Kidney epithelial cell (primary cell): ENCODE measurements around the gene TMEM87B. TPM values are rescaled to one million over a fixed set of nuclear protein-coding genes. Genes with fewer than 3 reads are reported as not detected.

Experiments
- DNase-seq: peaks from one replicate; pipeline ENCODE4 v3.0.0-alpha.2; 2010; ENCODE audit warnings: low read depth
- H3K27me3 ChIP-seq: 2 replicates; pipeline ENCODE4 v1.6.0; 2011; ENCODE audit warnings: low read length; ENCODE audit not compliant: control insufficient read depth, insufficient read depth
- H3K36me3 ChIP-seq: 2 replicates; pipeline ENCODE4 v1.5.1; 2011; ENCODE audit warnings: low read length; ENCODE audit not compliant: control insufficient read depth, insufficient read depth
- H3K4me3 ChIP-seq: 2 replicates; pipeline ENCODE4 v1.5.1; 2011; ENCODE audit warnings: low read depth, mild to moderate bottlenecking, control low read depth, low read length
- CTCF ChIP-seq: IDR thresholded peaks from 2 replicates; pipeline ENCODE4 v1.5.1; 2011; ENCODE audit warnings: mild to moderate bottlenecking, moderate library complexity, low read length, control low read depth, inconsistent platforms; ENCODE audit not compliant: insufficient read depth, poor library complexity, severe bottlenecking
- total RNA-seq: library from RNA; depleted of rRNA; stranded (reverse); fragments of >200 nt; gene quantifications from 2 replicates; pipeline ENCODE4 v1.2.3, GENCODE V29; 2015

Gene TMEM87B
- total RNA-seq, 1 donor from 2014 or later, result 24.5 TPM

DNA sequence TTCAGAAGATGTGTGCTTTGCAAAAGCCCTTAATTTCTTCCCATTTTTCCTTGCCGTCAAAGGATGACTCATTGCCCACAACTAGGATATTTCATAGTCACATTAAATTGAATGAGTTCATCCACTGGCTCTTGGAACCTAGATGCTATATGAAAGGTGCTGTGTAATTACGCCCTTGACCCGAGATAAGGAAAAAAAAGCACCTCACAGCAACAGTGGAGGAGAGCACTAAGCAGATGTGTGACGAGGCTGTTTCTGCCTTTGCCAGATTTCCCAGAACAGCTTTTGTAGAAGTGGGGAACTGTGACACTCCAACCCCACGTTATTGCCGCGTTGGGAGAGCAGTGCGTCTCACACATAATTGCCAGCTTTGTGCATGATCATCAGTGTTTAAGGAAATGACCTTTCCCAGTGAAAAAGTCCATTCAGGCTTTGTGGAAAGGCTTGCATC is 33.3 kb upstream of the TMEM87B start:
- no peak for TF ChIP-seq CTCF
- Histone ChIP-seq H3K36me3 (no peaks in the 10 kb centered on the region), H3K4me3 (no peak overlapping the region), H3K27me3 (no peaks in the 10 kb centered on the region)
- DNase-seq, result no peak

DNA sequence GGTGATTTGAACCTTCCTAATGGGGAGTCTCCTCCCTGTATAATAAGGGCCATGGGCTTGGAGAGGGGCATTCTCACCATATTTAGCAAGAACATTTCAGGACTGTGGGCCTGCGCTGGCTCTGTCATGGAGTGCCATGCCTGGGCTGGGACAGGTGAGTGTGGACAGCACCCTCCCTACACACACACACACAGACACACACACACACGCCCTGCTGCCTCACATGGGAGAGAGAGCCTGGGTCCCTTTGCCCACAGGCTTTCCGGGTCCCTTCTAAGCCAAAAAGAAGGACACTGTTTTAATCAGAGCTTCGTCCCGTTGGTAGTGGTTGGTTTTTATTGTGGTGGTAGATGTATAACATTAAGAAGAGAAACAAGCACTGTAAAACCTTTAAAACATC is 31.4 kb upstream of the TMEM87B start:
- TF ChIP-seq CTCF, result no peak
- Histone ChIP-seq H3K4me3 (no peak overlapping the region), H3K36me3 (no peaks in the 10 kb centered on the region), H3K27me3 (no peaks in the 10 kb centered on the region)
- DNase-seq, result no peak

DNA sequence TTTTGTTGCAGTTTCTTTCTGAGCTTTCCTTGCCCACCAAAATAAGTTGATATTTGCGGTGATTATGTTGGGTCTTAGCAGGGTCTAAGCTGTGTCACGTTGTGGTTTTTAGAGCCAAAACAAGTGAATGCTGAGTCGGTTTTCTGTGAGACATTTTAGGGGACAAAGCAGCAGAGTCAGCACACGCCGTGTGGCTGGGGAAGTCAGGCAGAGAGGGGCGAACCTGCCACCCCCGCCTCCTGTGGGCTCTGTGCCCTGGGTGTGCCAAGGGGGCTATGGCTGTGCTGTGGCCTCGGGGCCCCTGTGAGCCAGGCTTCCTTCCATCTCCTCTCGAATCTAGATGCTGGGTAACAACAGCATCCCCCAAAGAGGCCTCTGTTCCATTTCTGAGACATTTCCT is 30.8 kb upstream of the TMEM87B start:
- Histone ChIP-seq H3K4me3 (no peak overlapping the region), H3K36me3 (no peaks in the 10 kb centered on the region), H3K27me3 (no peaks in the 10 kb centered on the region)
- no peak for DNase-seq
- TF ChIP-seq CTCF, result no peak

GRCh38 chr2:112024896-112025491 is 30.1 kb upstream of the TMEM87B start:
- Histone ChIP-seq H3K4me3 (no peak overlapping the region), H3K36me3 (no peaks in the 10 kb centered on the region), H3K27me3 (no peaks in the 10 kb centered on the region)
- no peak for TF ChIP-seq CTCF
- DNase-seq, result no peak

DNA sequence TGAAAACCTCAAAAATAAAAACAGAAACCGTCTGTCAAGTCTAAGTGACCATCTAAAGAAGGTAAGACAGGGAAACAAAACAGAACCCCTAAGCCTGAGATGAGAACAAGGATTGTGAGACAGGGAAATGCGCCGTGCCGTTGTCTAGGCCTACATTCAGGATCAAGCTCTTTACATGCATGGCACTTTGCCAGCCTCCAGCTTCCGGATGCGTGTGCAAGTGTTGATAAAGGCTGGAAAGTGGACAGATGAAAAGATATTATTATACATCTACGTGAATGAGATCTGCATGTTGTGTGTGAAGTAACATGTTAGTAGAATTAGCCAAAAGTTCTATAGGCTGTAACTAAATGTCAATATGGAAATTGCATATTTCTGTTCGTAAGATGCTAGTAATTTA is 28.6 kb upstream of the TMEM87B start:
- DNase-seq, result no peak
- H3K27me3 ChIP-seq, result no peaks in the 10 kb centered on the region
- no peaks in the 10 kb centered on the region for H3K36me3 ChIP-seq
- H3K4me3 ChIP-seq, result no peak overlapping the region
- TF ChIP-seq CTCF, result no peak

- no peaks in the 10 kb centered on the region for H3K36me3 ChIP-seq
- TF ChIP-seq CTCF, result no peak
Measured at GRCh38 chr2:112027767-112028166, 27.3 kb upstream of the TMEM87B start.

More at GRCh38 chr2:112027767-112028166, 27.3 kb upstream of the TMEM87B start:
- DNase-seq, result no peak
- no peak overlapping the region for H3K4me3 ChIP-seq
- no peaks in the 10 kb centered on the region for H3K27me3 ChIP-seq
